Activated CD8-positive, alpha-beta memory T cell treated with anti-CD3 and anti-CD28 coated beads for 4 hours (primary cell): ENCODE results near the gene RSPH6A.

Experiments
- DNase-seq, 2 donors: peaks; one replicate each; pipeline ENCODE4 v3.0.0-alpha.2; 2020; ENCODE audit warnings: low read depth in 2 of 2

The RSPH6A gene

GRCh38 chr19:45825263-45825605 is 10.1 kb upstream of the RSPH6A start:
- no peak for DNase-seq

- DNase-seq = no peak
Observed at GRCh38 chr19:45824531-45825262, 9.6 kb upstream of the RSPH6A start.

GRCh38 chr19:45824041-45824471 is 8.9 kb upstream of the RSPH6A start:
- no peak for DNase-seq

GRCh38 chr19:45823182-45823581 is 8.1 kb upstream of the RSPH6A start:
- DNase-seq = no peak

- no peak for DNase-seq
Observed at GRCh38 chr19:45822716-45823115, 7.6 kb upstream of the RSPH6A start.

- no peak for DNase-seq
Observed at GRCh38 chr19:45821570-45821969, 6.5 kb upstream of the RSPH6A start.

- no peak for DNase-seq
Observed at GRCh38 chr19:45821103-45821521, 6.0 kb upstream of the RSPH6A start.

- no peak for DNase-seq
Observed at GRCh38 chr19:45820413-45821102, 5.5 kb upstream of the RSPH6A start.

- no peak for DNase-seq
Observed at GRCh38 chr19:45819769-45820168, 4.7 kb upstream of the RSPH6A start.

- DNase-seq = no peak
Observed at GRCh38 chr19:45817725-45818301, 2.7 kb upstream of the RSPH6A start.

GRCh38 chr19:45817010-45817724 is 2.1 kb upstream of the RSPH6A start:
- DNase-seq = peak; percentile 90 to 92

GRCh38 chr19:45816236-45817009 is 1.3 kb upstream of the RSPH6A start:
- DNase-seq = no peak

- no peak for DNase-seq
Observed at GRCh38 chr19:45815481-45816216, 541 bp upstream of the RSPH6A start.

GRCh38 chr19:45814166-45814780 is 835 bp downstream of the RSPH6A start:
- no peak for DNase-seq

GRCh38 chr19:45812297-45812696 is 2.8 kb downstream of the RSPH6A start:
- DNase-seq = no peak

GRCh38 chr19:45809643-45810159 is 5.4 kb downstream of the RSPH6A start:
- no peak for DNase-seq

- DNase-seq = no peak
Observed at GRCh38 chr19:45805719-45806118, 9.4 kb downstream of the RSPH6A start.

GRCh38 chr19:45804959-45805230 is 10.2 kb downstream of the RSPH6A start:
- no peak for DNase-seq

GRCh38 chr19:45804140-45804958 is 10.8 kb downstream of the RSPH6A start:
- no peak for DNase-seq
